Measurements from ENCODE around the gene FJX1.
"Not testable (repeated sequence)": the region's sequence is repeated elsewhere in the genome, so short reads cannot be mapped to it uniquely, and the experiment has no call there.

Gene FJX1

GRCh38 chr11:35632301-35632700 is 14.0 kb downstream of the FJX1 start:
- DNase-seq (ENCODE audit: low read depth in 3 of 3, low spot score in 1 of 3), result no peak

GRCh38 chr11:35633827-35634423 is 15.7 kb downstream of the FJX1 start:
- DNase-seq (ENCODE audit: low read depth in 3 of 3, low spot score in 1 of 3), result no peak

GRCh38 chr11:35635933-35636332 is 17.7 kb downstream of the FJX1 start:
- DNase-seq (ENCODE audit: low read depth in 3 of 3, low spot score in 1 of 3), result no peak

- DNase-seq (ENCODE audit: low read depth in 3 of 3, low spot score in 1 of 3), result no peak
Observed at GRCh38 chr11:35639591-35640179, 21.4 kb downstream of the FJX1 start.

GRCh38 chr11:35641171-35641897 is 23.1 kb downstream of the FJX1 start:
- no peak for DNase-seq (ENCODE audit: low read depth in 3 of 3, low spot score in 1 of 3)

- no peak for DNase-seq (ENCODE audit: low read depth in 3 of 3, low spot score in 1 of 3)
Observed at GRCh38 chr11:35641964-35642363, 23.7 kb downstream of the FJX1 start.

- no peak for DNase-seq (ENCODE audit: low read depth in 3 of 3, low spot score in 1 of 3)
Observed at GRCh38 chr11:35647421-35648093, 29.3 kb downstream of the FJX1 start.

- DNase-seq (ENCODE audit: low read depth in 3 of 3, low spot score in 1 of 3), result no peak
Observed at GRCh38 chr11:35650006-35650405, 31.7 kb downstream of the FJX1 start.

GRCh38 chr11:35650467-35650866 is 32.2 kb downstream of the FJX1 start:
- no peak for DNase-seq (ENCODE audit: low read depth in 3 of 3, low spot score in 1 of 3)

- DNase-seq (ENCODE audit: low read depth in 3 of 3, low spot score in 1 of 3), result no peak
Observed at GRCh38 chr11:35651263-35651662, 33.0 kb downstream of the FJX1 start.

GRCh38 chr11:35652786-35653185 is 34.5 kb downstream of the FJX1 start:
- not testable (repeated sequence) for DNase-seq (ENCODE audit: low read depth in 3 of 3, low spot score in 1 of 3)

GRCh38 chr11:35654711-35655110 is 36.5 kb downstream of the FJX1 start:
- no peak for DNase-seq (ENCODE audit: low read depth in 3 of 3, low spot score in 1 of 3)

GRCh38 chr11:35655254-35655653 is 37.0 kb downstream of the FJX1 start:
- no peak for DNase-seq (ENCODE audit: low read depth in 3 of 3, low spot score in 1 of 3)

- no peak for DNase-seq (ENCODE audit: low read depth in 3 of 3, low spot score in 1 of 3)
Observed at GRCh38 chr11:35655856-35656255, 37.6 kb downstream of the FJX1 start.

- no peak for DNase-seq (ENCODE audit: low read depth in 3 of 3, low spot score in 1 of 3)
Observed at GRCh38 chr11:35658020-35658948, 40.0 kb downstream of the FJX1 start.

GRCh38 chr11:35661534-35661933 is 43.3 kb downstream of the FJX1 start:
- no peak for DNase-seq (ENCODE audit: low read depth in 3 of 3, low spot score in 1 of 3)

GRCh38 chr11:35662061-35662648 is 43.9 kb downstream of the FJX1 start:
- DNase-seq (ENCODE audit: low read depth in 3 of 3, low spot score in 1 of 3), result peak in 1 of 3 donors; percentile 1

- peak; percentile 24 to 73 (median 56) for DNase-seq (ENCODE audit: low read depth in 3 of 3, low spot score in 1 of 3)
Observed at GRCh38 chr11:35662649-35663407, 44.6 kb downstream of the FJX1 start, which contains the start of gene TRIM44. Gene TRIM44, plus strand, starts transcription at chr11:35662775. Its CDS starts 337 bp downstream, at chr11:35663112.

- no peak for DNase-seq (ENCODE audit: low read depth in 3 of 3, low spot score in 1 of 3)
Observed at GRCh38 chr11:35663408-35663702, 45.1 kb downstream of the FJX1 start.

- DNase-seq (ENCODE audit: low read depth in 3 of 3, low spot score in 1 of 3), result no peak
Observed at GRCh38 chr11:35664977-35665441, 46.7 kb downstream of the FJX1 start.
